ENCODE results near the gene ENOX1. TPM values are rescaled to one million over a fixed set of nuclear protein-coding genes. Genes with fewer than 3 reads are reported as not detected.

Gene ENOX1
- total RNA-seq, 2 donors from 2014 or later: 0.33 TPM; not detected in 1

DNA sequence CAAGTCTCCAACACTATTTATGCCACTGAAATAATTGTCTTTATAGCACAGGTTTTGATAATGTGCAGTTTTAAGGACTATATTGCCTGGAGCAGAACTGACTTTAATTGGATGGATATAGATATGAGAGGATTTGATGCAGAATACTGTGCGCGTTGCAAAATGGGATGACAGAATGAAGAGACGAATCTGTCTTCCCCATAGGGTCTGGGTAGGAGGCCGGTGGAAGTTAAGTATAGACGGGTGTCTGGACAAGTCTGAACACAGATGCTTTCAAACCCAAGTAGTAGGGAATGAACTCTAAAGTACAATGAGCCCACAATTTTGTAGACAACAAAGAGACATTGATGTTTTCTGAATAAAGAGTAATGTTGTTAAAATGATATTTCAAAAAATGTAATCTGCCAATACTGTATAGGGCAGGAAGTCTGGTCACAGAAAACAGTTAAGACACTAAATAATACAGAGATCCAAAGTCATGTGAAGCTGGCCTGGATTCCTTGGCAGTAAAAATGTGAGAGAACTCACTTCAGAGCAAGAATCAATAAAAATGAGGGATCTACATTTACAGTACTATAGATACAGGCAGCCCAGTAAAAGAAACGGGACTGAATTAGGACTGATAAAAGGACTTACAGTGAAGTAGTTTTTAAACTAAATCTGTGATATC is 125.5 kb downstream of the ENOX1 start:
- WGBS, 2 experiments (ENCODE audit: insufficient coverage in 1 of 2, insufficient read length in 1 of 2): 74 to 81% methylated on average over 6 of the region's 6 CpGs
- TF ChIP-seq, protein P1, sequence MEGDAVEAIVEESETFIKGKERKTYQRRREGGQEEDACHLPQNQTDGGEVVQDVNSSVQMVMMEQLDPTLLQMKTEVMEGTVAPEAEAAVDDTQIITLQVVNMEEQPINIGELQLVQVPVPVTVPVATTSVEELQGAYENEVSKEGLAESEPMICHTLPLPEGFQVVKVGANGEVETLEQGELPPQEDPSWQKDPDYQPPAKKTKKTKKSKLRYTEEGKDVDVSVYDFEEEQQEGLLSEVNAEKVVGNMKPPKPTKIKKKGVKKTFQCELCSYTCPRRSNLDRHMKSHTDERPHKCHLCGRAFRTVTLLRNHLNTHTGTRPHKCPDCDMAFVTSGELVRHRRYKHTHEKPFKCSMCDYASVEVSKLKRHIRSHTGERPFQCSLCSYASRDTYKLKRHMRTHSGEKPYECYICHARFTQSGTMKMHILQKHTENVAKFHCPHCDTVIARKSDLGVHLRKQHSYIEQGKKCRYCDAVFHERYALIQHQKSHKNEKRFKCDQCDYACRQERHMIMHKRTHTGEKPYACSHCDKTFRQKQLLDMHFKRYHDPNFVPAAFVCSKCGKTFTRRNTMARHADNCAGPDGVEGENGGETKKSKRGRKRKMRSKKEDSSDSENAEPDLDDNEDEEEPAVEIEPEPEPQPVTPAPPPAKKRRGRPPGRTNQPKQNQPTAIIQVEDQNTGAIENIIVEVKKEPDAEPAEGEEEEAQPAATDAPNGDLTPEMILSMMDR (conservative IDR thresholded peaks at IDR 0.05): no peak
- no peak for DNase-seq
- Mint-ChIP-seq H3K9me3 (no peaks in the 10 kb centered on the region), H3K27ac (no peak overlapping the region), H3K27me3 (ENCODE audit: insufficient read depth) (peaks cover 75% of the 10 kb centered on the region), H3K36me3 (ENCODE audit: low read depth) (no peaks in the 10 kb centered on the region), H3K4me3 (no peak overlapping the region), H3K4me1 (peaks cover 14% of the 10 kb centered on the region)
- Histone ChIP-seq H3K27me3 (ENCODE audit: control insufficient read depth, insufficient read depth, low read length, poor library complexity, severe bottlenecking) (peaks cover 97% of the 10 kb centered on the region), H3K9me3 (ENCODE audit: control insufficient read depth, low read length) (no peaks in the 10 kb centered on the region), H3K36me3 (ENCODE audit: control insufficient read depth, insufficient read depth, low read length) (no peaks in the 10 kb centered on the region), H3K4me3 (ENCODE audit: low read length) (no peak overlapping the region), H3K27ac (ENCODE audit: low read depth, low read length) (no peak overlapping the region), H3K9ac (ENCODE audit: extremely low read depth, low read length, poor library complexity, severe bottlenecking) (no peak overlapping the region), H3K4me1 (ENCODE audit: control insufficient read depth, insufficient read depth, low read length) (peaks cover 6% of the 10 kb centered on the region)

DNA sequence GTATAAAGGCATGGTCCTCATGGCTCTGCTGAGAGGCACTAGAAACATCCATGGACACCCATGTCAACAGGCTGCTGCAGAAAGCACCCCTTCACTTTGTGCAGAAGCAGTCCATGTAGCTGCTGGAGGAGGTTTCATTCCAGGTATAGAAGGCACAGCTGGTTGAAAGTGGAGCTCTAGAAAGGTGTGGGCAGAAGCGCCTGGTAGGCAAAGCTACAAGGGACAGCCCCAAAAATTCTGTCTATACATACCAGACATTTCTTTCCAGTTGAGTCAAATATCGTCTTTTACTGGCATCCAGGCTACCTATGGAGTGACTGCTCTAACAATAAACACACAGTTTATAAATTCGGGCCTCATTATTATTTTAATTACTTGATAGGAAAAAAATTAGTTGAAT is 129.3 kb downstream of the ENOX1 start:
- Histone ChIP-seq H3K4me1 (ENCODE audit: control insufficient read depth, insufficient read depth, low read length) (no peaks in the 10 kb centered on the region), H3K9me3 (ENCODE audit: control insufficient read depth, low read length) (no peaks in the 10 kb centered on the region), H3K27ac (ENCODE audit: low read depth, low read length) (no peak overlapping the region), H3K4me3 (ENCODE audit: low read length) (no peak overlapping the region), H3K27me3 (ENCODE audit: control insufficient read depth, insufficient read depth, low read length, poor library complexity, severe bottlenecking) (peaks cover 90% of the 10 kb centered on the region), H3K36me3 (ENCODE audit: control insufficient read depth, insufficient read depth, low read length) (no peaks in the 10 kb centered on the region), H3K9ac (ENCODE audit: extremely low read depth, low read length, poor library complexity, severe bottlenecking) (no peak overlapping the region)
- no peaks in the 10 kb centered on the region for H3K36me3 Mint-ChIP-seq (ENCODE audit: low read depth)
- no peak overlapping the region for H3K27ac Mint-ChIP-seq
- TF ChIP-seq, protein P1 (conservative IDR thresholded peaks at IDR 0.05): no peak
- 83% methylated on average over 2 of the region's 3 CpGs; no CpG with 5 or more reads in 1 of the 2 experiments for WGBS, 2 experiments (ENCODE audit: insufficient coverage in 1 of 2, insufficient read length in 1 of 2)
- H3K4me1 Mint-ChIP-seq: no peaks in the 10 kb centered on the region
- H3K4me3 Mint-ChIP-seq: no peak overlapping the region
- no peak for DNase-seq
- H3K27me3 Mint-ChIP-seq (ENCODE audit: insufficient read depth): peaks cover 62% of the 10 kb centered on the region
- H3K9me3 Mint-ChIP-seq: no peaks in the 10 kb centered on the region

DNA sequence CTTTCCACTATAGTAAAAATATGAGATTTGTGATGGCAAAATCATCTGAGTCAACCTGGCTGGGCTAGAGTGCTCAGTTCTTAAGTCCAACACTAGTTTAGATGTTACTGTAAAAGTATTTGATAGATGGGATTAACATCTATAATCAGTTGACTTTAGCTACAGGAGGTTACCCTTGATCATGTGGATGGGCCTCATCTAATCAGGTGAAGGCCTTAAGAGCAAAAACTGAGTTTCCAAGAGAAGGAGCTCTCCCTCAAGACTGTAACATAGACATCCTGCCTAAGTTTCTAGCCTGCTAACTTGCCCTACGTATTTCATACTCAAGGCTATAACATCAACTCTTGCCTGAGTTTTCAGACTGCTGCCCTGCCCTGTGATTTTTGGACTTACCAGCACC is 132.8 kb downstream of the ENOX1 start:
- no peaks in the 10 kb centered on the region for H3K9me3 ChIP-seq (ENCODE audit: control insufficient read depth, low read length)

More for the DNA sequence above, 132.8 kb downstream of the ENOX1 start:
- Mint-ChIP-seq H3K27me3 (ENCODE audit: insufficient read depth) (peaks cover 32% of the 10 kb centered on the region), H3K4me3 (no peak overlapping the region), H3K36me3 (ENCODE audit: low read depth) (no peaks in the 10 kb centered on the region), H3K4me1 (no peaks in the 10 kb centered on the region), H3K9me3 (no peaks in the 10 kb centered on the region), H3K27ac (no peak overlapping the region)
- no peaks in the 10 kb centered on the region for H3K4me1 ChIP-seq (ENCODE audit: control insufficient read depth, insufficient read depth, low read length)
- TF ChIP-seq, protein P1 (conservative IDR thresholded peaks at IDR 0.05): no peak
- H3K27ac ChIP-seq (ENCODE audit: low read depth, low read length): no peak overlapping the region
- WGBS, 2 experiments (ENCODE audit: insufficient coverage in 1 of 2, insufficient read length in 1 of 2): 82 to 100% methylated on average over 1 of the region's 1 CpG
- no peak for DNase-seq
- H3K36me3 ChIP-seq (ENCODE audit: control insufficient read depth, insufficient read depth, low read length): no peaks in the 10 kb centered on the region
- H3K27me3 ChIP-seq (ENCODE audit: control insufficient read depth, insufficient read depth, low read length, poor library complexity, severe bottlenecking): peaks cover 76% of the 10 kb centered on the region
- H3K9ac ChIP-seq (ENCODE audit: extremely low read depth, low read length, poor library complexity, severe bottlenecking): no peak overlapping the region
- no peak overlapping the region for H3K4me3 ChIP-seq (ENCODE audit: low read length)

Data from endodermal cell (in vitro differentiated cells).